Vagina (tissue), 2 donors: ENCODE data around the gene DTHD1.

Experiments used
- POLR2A ChIP-seq, 2 donors: fragments of 450-650 bp; IDR thresholded peaks; one replicate each; pipeline ENCODE4 v1.6.1; 2017; ENCODE audit warnings: antibody characterized with exemption in 2 of 2, mild to moderate bottlenecking in 2 of 2, moderate library complexity in 2 of 2
- POLR2AphosphoS5 ChIP-seq, 2 donors: sonication (generic); formaldehyde crosslinking; IDR thresholded peaks; one replicate each; pipeline ENCODE4 v1.9.0; 2017; ENCODE audit warnings: antibody characterized with exemption in 2 of 2, mild to moderate bottlenecking in 2 of 2, low read depth in 1 of 2; ENCODE audit not compliant: insufficient read depth in 1 of 2
- TF ChIP-seq, protein P1 (sequence below), 3 experiments: fragments of 450-650 bp in 2 of 3; fragments of 200-600 bp in 1 of 3; sonication (generic) in 1 of 3; IDR thresholded peaks; one replicate each; pipeline ENCODE4 v1.5.1; 2017 to 2019; ENCODE audit warnings: antibody characterized with exemption in 3 of 3, mild to moderate bottlenecking in 2 of 3, moderate library complexity in 2 of 3

DNA sequence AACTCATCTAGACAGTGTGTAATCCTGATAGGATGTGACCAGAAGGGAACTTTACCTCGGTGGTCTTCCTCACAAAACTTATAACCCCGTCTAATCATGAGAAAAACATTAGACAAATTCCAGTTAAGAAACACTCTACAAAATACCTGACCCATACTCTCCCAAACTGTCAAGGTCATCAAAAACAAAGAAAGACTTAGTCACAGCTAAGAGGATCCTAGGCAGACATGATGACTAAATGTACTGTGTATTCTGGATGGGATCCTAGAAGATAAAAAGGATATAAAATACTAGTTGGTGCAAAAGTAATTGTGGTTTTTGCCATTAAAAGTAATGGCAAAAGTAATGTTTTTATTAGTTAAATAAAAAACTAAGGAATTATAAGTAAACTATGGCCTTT lies 81.6 kb downstream of the DTHD1 start:
- TF ChIP-seq, protein P1, sequence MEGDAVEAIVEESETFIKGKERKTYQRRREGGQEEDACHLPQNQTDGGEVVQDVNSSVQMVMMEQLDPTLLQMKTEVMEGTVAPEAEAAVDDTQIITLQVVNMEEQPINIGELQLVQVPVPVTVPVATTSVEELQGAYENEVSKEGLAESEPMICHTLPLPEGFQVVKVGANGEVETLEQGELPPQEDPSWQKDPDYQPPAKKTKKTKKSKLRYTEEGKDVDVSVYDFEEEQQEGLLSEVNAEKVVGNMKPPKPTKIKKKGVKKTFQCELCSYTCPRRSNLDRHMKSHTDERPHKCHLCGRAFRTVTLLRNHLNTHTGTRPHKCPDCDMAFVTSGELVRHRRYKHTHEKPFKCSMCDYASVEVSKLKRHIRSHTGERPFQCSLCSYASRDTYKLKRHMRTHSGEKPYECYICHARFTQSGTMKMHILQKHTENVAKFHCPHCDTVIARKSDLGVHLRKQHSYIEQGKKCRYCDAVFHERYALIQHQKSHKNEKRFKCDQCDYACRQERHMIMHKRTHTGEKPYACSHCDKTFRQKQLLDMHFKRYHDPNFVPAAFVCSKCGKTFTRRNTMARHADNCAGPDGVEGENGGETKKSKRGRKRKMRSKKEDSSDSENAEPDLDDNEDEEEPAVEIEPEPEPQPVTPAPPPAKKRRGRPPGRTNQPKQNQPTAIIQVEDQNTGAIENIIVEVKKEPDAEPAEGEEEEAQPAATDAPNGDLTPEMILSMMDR (IDR thresholded peaks at IDR 0.05) = no peak
- TF ChIP-seq POLR2A (IDR thresholded peaks at IDR 0.05) (no peak), POLR2AphosphoS5 (IDR thresholded peaks at IDR 0.05; ENCODE audit: insufficient read depth in 1 of 2, low read depth in 1 of 2) (no peak)
